ENCODE data around the gene RASD1.
"Not testable (repeated sequence)": the region's sequence is repeated elsewhere in the genome, so short reads cannot be mapped to it uniquely, and the experiment has no call there.

The RASD1 gene

GRCh38 chr17:17491546-17491988, 4.6 kb downstream of the RASD1 start:
- H3K4me3 ChIP-seq (ENCODE audit: control insufficient read depth, low read depth, low read length): no peak overlapping the region
- TF ChIP-seq CTCF (IDR thresholded peaks at IDR 0.05; ENCODE audit: control insufficient read depth, insufficient read depth, low read depth, low read length, missing control alignments): no peak
- DNase-seq (ENCODE audit: low read depth): no peak

GRCh38 chr17:17491031-17491471, 5.1 kb downstream of the RASD1 start:
- TF ChIP-seq CTCF (IDR thresholded peaks at IDR 0.05; ENCODE audit: control insufficient read depth, insufficient read depth, low read depth, low read length, missing control alignments): no peak
- no peak overlapping the region for H3K4me3 ChIP-seq (ENCODE audit: control insufficient read depth, low read depth, low read length)
- no peak for DNase-seq (ENCODE audit: low read depth)

- DNase-seq (ENCODE audit: low read depth): no peak
- no peak for TF ChIP-seq CTCF (IDR thresholded peaks at IDR 0.05; ENCODE audit: control insufficient read depth, insufficient read depth, low read depth, low read length, missing control alignments)
- H3K4me3 ChIP-seq (ENCODE audit: control insufficient read depth, low read depth, low read length): no peak overlapping the region
Measured at GRCh38 chr17:17487998-17488397, 8.2 kb downstream of the RASD1 start.

- not testable (repeated sequence) for DNase-seq (ENCODE audit: low read depth); H3K4me3 ChIP-seq (ENCODE audit: control insufficient read depth, low read depth, low read length)
Measured at GRCh38 chr17:17486416-17486815, 9.8 kb downstream of the RASD1 start.

GRCh38 chr17:17485420-17485819, 10.8 kb downstream of the RASD1 start:
- no peak for TF ChIP-seq CTCF (IDR thresholded peaks at IDR 0.05; ENCODE audit: control insufficient read depth, insufficient read depth, low read depth, low read length, missing control alignments)
- DNase-seq (ENCODE audit: low read depth): no peak
- no peak overlapping the region for H3K4me3 ChIP-seq (ENCODE audit: control insufficient read depth, low read depth, low read length)

- no peak for TF ChIP-seq CTCF (IDR thresholded peaks at IDR 0.05; ENCODE audit: control insufficient read depth, insufficient read depth, low read depth, low read length, missing control alignments)
- H3K4me3 ChIP-seq (ENCODE audit: control insufficient read depth, low read depth, low read length): no peak overlapping the region
- DNase-seq (ENCODE audit: low read depth): no peak
Measured at GRCh38 chr17:17484451-17484899, 11.7 kb downstream of the RASD1 start.

- DNase-seq (ENCODE audit: low read depth): no peak
- H3K4me3 ChIP-seq (ENCODE audit: control insufficient read depth, low read depth, low read length): no peak overlapping the region
- no peak for TF ChIP-seq CTCF (IDR thresholded peaks at IDR 0.05; ENCODE audit: control insufficient read depth, insufficient read depth, low read depth, low read length, missing control alignments)
Measured at GRCh38 chr17:17481860-17482259, 14.3 kb downstream of the RASD1 start.
